HEK293 (cell line): ENCODE results near the gene ZSCAN32.

Source experiments
- CTCF ChIP-seq: fragments of 450-650 bp; formaldehyde crosslinking; IDR thresholded peaks from 2 replicates; pipeline ENCODE4 v1.5.1; 2016; ENCODE audit warnings: missing biosample characterization, missing genetic modification characterization
- TSHZ1 ChIP-seq: fragments of 450-650 bp; formaldehyde crosslinking; IDR thresholded peaks from 2 replicates; pipeline ENCODE4 v1.5.1; 2016; ENCODE audit warnings: missing biosample characterization, missing genetic modification characterization, borderline replicate concordance
- YY2 ChIP-seq: fragments of 450-650 bp; formaldehyde crosslinking; IDR thresholded peaks from 2 replicates; pipeline ENCODE4 v1.5.1; 2016; ENCODE audit warnings: missing biosample characterization, missing genetic modification characterization
- ZBTB11 ChIP-seq: fragments of 450-650 bp; formaldehyde crosslinking; conservative IDR thresholded peaks from 2 replicates; pipeline ENCODE4 v1.5.1; 2016; ENCODE audit warnings: low read depth, missing biosample characterization, missing genetic modification characterization
- ZNF660 ChIP-seq: fragments of 450-650 bp; IDR thresholded peaks from 2 replicates; pipeline ENCODE4 v1.5.1; 2018; ENCODE audit warnings: missing biosample characterization, mild to moderate bottlenecking, missing genetic modification characterization

- TF ChIP-seq ZBTB11 (tag by site-specific recombination): no peak
- TF ChIP-seq CTCF (tag by site-specific recombination): no peak
- TF ChIP-seq ZNF660 (tag by site-specific recombination): no peak
- TF ChIP-seq TSHZ1 (tag by site-specific recombination): no peak
- no peak for TF ChIP-seq YY2 (tag by site-specific recombination)
These were observed 37.0 kb downstream of the ZSCAN32 start for GRCh38 chr16:3363793-3364192.
